H9 (cell line): ENCODE data around the gene AVPR1A. TPM values are rescaled to one million over a fixed set of nuclear protein-coding genes. Genes with fewer than 3 reads are reported as not detected.

Experiments
- DNase-seq: peaks from one replicate; pipeline ENCODE4 v3.0.0-alpha.2; 2017
- H2AFZ ChIP-seq: one replicate; pipeline ENCODE4 v1.6.1; 2013; ENCODE audit warnings: mild to moderate bottlenecking, low read length, control low read depth, moderate library complexity
- H2AK5ac ChIP-seq: 2 replicates; pipeline ENCODE4 v1.6.1; 2013; ENCODE audit warnings: low read length, control low read depth, mixed read lengths; ENCODE audit not compliant: insufficient read length
- H2BK120ac ChIP-seq: one replicate; pipeline ENCODE4 v1.6.1; 2013; ENCODE audit warnings: low read depth, mild to moderate bottlenecking, low read length, control low read depth, inconsistent platforms; ENCODE audit not compliant: poor library complexity, severe bottlenecking
- H2BK12ac ChIP-seq: 2 replicates; pipeline ENCODE4 v1.6.1; 2013; ENCODE audit warnings: low read length, control low read depth, mixed read lengths, low read depth; ENCODE audit not compliant: insufficient read length
- H2BK15ac ChIP-seq: 2 replicates; pipeline ENCODE4 v1.6.1; 2013; ENCODE audit warnings: low read depth, low read length, control low read depth
- H2BK20ac ChIP-seq: one replicate; pipeline ENCODE4 v1.6.1; 2013; ENCODE audit warnings: low read depth, mild to moderate bottlenecking, low read length, control low read depth, inconsistent platforms; ENCODE audit not compliant: poor library complexity, severe bottlenecking
- H2BK5ac ChIP-seq: 2 replicates; pipeline ENCODE4 v1.6.1; 2013; ENCODE audit warnings: low read length, control low read depth, mixed read lengths; ENCODE audit not compliant: insufficient read length
- H3K14ac ChIP-seq: 2 replicates; pipeline ENCODE4 v1.6.1; 2013; ENCODE audit warnings: low read length, control low read depth; ENCODE audit not compliant: insufficient read depth
- H3K18ac ChIP-seq: 2 replicates; pipeline ENCODE4 v1.6.1; 2013; ENCODE audit warnings: low read depth, mild to moderate bottlenecking, mixed read lengths, low read length, control low read depth; ENCODE audit not compliant: insufficient read length
- H3K23ac ChIP-seq: 2 replicates; pipeline ENCODE4 v1.6.1; 2013; ENCODE audit warnings: low read length, control low read depth, mixed read lengths, low read depth; ENCODE audit not compliant: insufficient read length
- H3K23me2 ChIP-seq: 2 replicates; pipeline ENCODE4 v1.6.1; 2013; ENCODE audit warnings: low read depth, mild to moderate bottlenecking, mixed read lengths, low read length, control low read depth; ENCODE audit not compliant: insufficient read length, poor library complexity, severe bottlenecking
- H3K27ac ChIP-seq: 2 replicates; pipeline ENCODE4 v1.5.1; 2013; ENCODE audit warnings: low read length, control low read depth, mixed read lengths, low read depth; ENCODE audit not compliant: insufficient read length
- H3K27me3 ChIP-seq: 2 replicates; pipeline ENCODE4 v1.6.1; 2013; ENCODE audit warnings: low read length, control low read depth, inconsistent platforms; ENCODE audit not compliant: insufficient read depth
- H3K4ac ChIP-seq: 2 replicates; pipeline ENCODE4 v1.6.1; 2013; ENCODE audit warnings: low read depth, mild to moderate bottlenecking, control low read depth, inconsistent platforms, low read length, moderate library complexity
- H3K4me1 ChIP-seq: 2 replicates; pipeline ENCODE4 v1.6.1; 2013; ENCODE audit warnings: low read length, control low read depth, inconsistent platforms; ENCODE audit not compliant: insufficient read depth
- H3K4me2 ChIP-seq: 2 replicates; pipeline ENCODE4 v1.6.1; 2013; ENCODE audit warnings: low read length, control low read depth, mixed read lengths; ENCODE audit not compliant: insufficient read length, insufficient read depth
- H3K56ac ChIP-seq: 2 replicates; pipeline ENCODE4 v1.6.1; 2013; ENCODE audit warnings: low read depth, mild to moderate bottlenecking, mixed read lengths, low read length, control low read depth; ENCODE audit not compliant: insufficient read length
- H3K79me1 ChIP-seq: 2 replicates; pipeline ENCODE4 v1.6.1; 2013; ENCODE audit warnings: low read depth, mild to moderate bottlenecking, moderate library complexity, low read length, control low read depth, inconsistent platforms; ENCODE audit not compliant: insufficient read depth, poor library complexity, severe bottlenecking
- H3K79me2 ChIP-seq: 2 replicates; pipeline ENCODE4 v1.6.1; 2013; ENCODE audit warnings: low read length, control low read depth, inconsistent platforms; ENCODE audit not compliant: insufficient read depth
- H3K9ac ChIP-seq: 2 replicates; pipeline ENCODE4 v1.6.1; 2013; ENCODE audit warnings: low read length, control low read depth, mixed read lengths; ENCODE audit not compliant: insufficient read length; ENCODE audit errors: extremely low read depth
- H3K9me3 ChIP-seq: one replicate; pipeline ENCODE4 v1.6.1; 2013; ENCODE audit warnings: low read depth, low read length, inconsistent platforms; ENCODE audit not compliant: control insufficient read depth
- H3T11ph ChIP-seq: one replicate; pipeline ENCODE4 v1.6.1; 2013; ENCODE audit warnings: mild to moderate bottlenecking, low read length, control low read depth, inconsistent platforms
- H4K20me1 ChIP-seq: one replicate; pipeline ENCODE4 v1.6.1; 2013; ENCODE audit not compliant: control insufficient read depth, insufficient read length, insufficient read depth
- H4K5ac ChIP-seq: 2 replicates; pipeline ENCODE4 v1.6.1; 2013; ENCODE audit warnings: low read depth, mild to moderate bottlenecking, mixed read lengths, low read length, control low read depth; ENCODE audit not compliant: insufficient read length
- H4K8ac ChIP-seq: replicated peaks from 2 replicates; pipeline ENCODE4 v1.6.1; 2013; ENCODE audit warnings: low read length, control low read depth, mixed read lengths, low read depth; ENCODE audit not compliant: insufficient read length
- H4K91ac ChIP-seq: 2 replicates; pipeline ENCODE4 v1.6.1; 2013; ENCODE audit warnings: low read depth, mild to moderate bottlenecking, moderate library complexity, mixed read lengths, low read length, control low read depth; ENCODE audit not compliant: insufficient read length
- H3K27ac Mint-ChIP-seq, 3 experiments: 2 replicates in 2 of 3; 3 replicates in 1 of 3; pipeline ENCODE4 v1.8.0; 2020 to 2021; ENCODE audit warnings: mixed read lengths in 3 of 3, mild to moderate bottlenecking in 1 of 3, moderate library complexity in 1 of 3
- H3K27me3 Mint-ChIP-seq: 2 replicates; pipeline ENCODE4 v1.8.0; 2021; ENCODE audit warnings: low read depth, mild to moderate bottlenecking, moderate library complexity, mixed read lengths
- H3K36me3 Mint-ChIP-seq, 3 experiments: 2 replicates in 2 of 3; 3 replicates in 1 of 3; pipeline ENCODE4 v1.8.0; 2020 to 2021; ENCODE audit warnings: low read depth in 3 of 3, mixed read lengths in 3 of 3; ENCODE audit not compliant: insufficient read depth in 1 of 3
- H3K4me1 Mint-ChIP-seq, 2 experiments: 2 replicates each; pipeline ENCODE4 v1.8.0; 2020; ENCODE audit warnings: mixed read lengths in 2 of 2
- H3K4me3 Mint-ChIP-seq, 2 experiments: 2 replicates in 1 of 2; 3 replicates in 1 of 2; pipeline ENCODE4 v1.8.0; 2020 to 2021; ENCODE audit warnings: mild to moderate bottlenecking in 2 of 2, mixed read lengths in 2 of 2, moderate library complexity in 1 of 2
- H3K9me3 Mint-ChIP-seq, 2 experiments: 2 replicates in 1 of 2; 3 replicates in 1 of 2; pipeline ENCODE4 v1.8.0; 2020; ENCODE audit warnings: mild to moderate bottlenecking in 2 of 2, mixed read lengths in 2 of 2, moderate library complexity in 1 of 2
- CTCF ChIP-seq: fragments of 200-600 bp; sonication (generic); conservative IDR thresholded peaks from 3 replicates; pipeline ENCODE4 v1.8.0; 2021; ENCODE audit warnings: antibody characterized with exemption, mild to moderate bottlenecking
- WGBS: extraction: QIAGEN DNeasy Blood & Tissue Kit; methylation state at CpG from one replicate; pipeline ENCODE4 v1.1.7; 2013; ENCODE audit warnings: missing lambda C conversion rate, low lambda C conversion rate, mixed read lengths; ENCODE audit not compliant: insufficient read length; ENCODE audit errors: extremely low coverage; 5-methylcytosine and 5-hydroxymethylcytosine counted together
- total RNA-seq: library from RNA; stranded (reverse); gene quantifications from 2 replicates; pipeline ENCODE4 v1.2.1, GENCODE V29; 2021

The AVPR1A gene
- total RNA-seq, 1 experiment from 2014 or later, result 0.13 TPM

GRCh38 chr12:63149909-63150712, 890 bp downstream of the AVPR1A start:
- no peak overlapping the region for H3K18ac ChIP-seq
- H2BK20ac ChIP-seq, result no peak overlapping the region
- no peak overlapping the region for H3K9ac ChIP-seq
- peaks cover 19% of the 10 kb centered on the region for H3K23me2 ChIP-seq
- no peak overlapping the region for H2BK12ac ChIP-seq
- H2BK120ac ChIP-seq, result no peak overlapping the region
- H3K27ac ChIP-seq, result no peak overlapping the region
- no peak overlapping the region for H3K56ac ChIP-seq
- whole genome bisulfite sequencing, result no CpG with 5 or more reads among the region's 75 CpGs
- H3K14ac ChIP-seq, result no peak overlapping the region
- no peak overlapping the region for H4K8ac ChIP-seq
- no peaks in the 10 kb centered on the region for H3K9me3 ChIP-seq
- H3K23ac ChIP-seq, result no peak overlapping the region
- H3K4me3 Mint-ChIP-seq, result peak overlapping the region; percentile 70 to 92
- H3K4me1 ChIP-seq, result no peaks in the 10 kb centered on the region
- no peak overlapping the region for H2BK5ac ChIP-seq
- peak; percentile 79 for DNase-seq
- no peaks in the 10 kb centered on the region for H4K20me1 ChIP-seq
- no peak overlapping the region for H3T11ph ChIP-seq
- H3K4me1 Mint-ChIP-seq, result peaks cover 19 to 22% of the 10 kb centered on the region in 2 experiments
- no peak overlapping the region for H3K4ac ChIP-seq
- H3K27ac Mint-ChIP-seq, result no peak overlapping the region
- H2BK15ac ChIP-seq, result no peak overlapping the region
- H3K4me2 ChIP-seq, result peak overlapping the region; percentile 99
- peaks cover 25% of the 10 kb centered on the region for H3K27me3 ChIP-seq
- H4K5ac ChIP-seq, result no peak overlapping the region
- H2AK5ac ChIP-seq, result no peak overlapping the region
- peaks cover 4 to 10% (median 8%) of the 10 kb centered on the region in 3 experiments; a peak in 6 of 7 replicates for H3K36me3 Mint-ChIP-seq
- H3K9me3 Mint-ChIP-seq, result peaks cover 10 to 19% of the 10 kb centered on the region in 2 experiments
- H4K91ac ChIP-seq, result no peak overlapping the region
- H3K79me1 ChIP-seq, result no peaks in the 10 kb centered on the region
- no peak for TF ChIP-seq CTCF
- H3K27me3 Mint-ChIP-seq, result peaks cover 89% of the 10 kb centered on the region
- no peak overlapping the region for H2AFZ ChIP-seq
- no peaks in the 10 kb centered on the region for H3K79me2 ChIP-seq
